Measurements from ENCODE around the gene HAUS5. TPM values are rescaled to one million over a fixed set of nuclear protein-coding genes. Genes with fewer than 3 reads are reported as not detected.

The HAUS5 gene
- total RNA-seq, 2 experiments from 2014 or later = 40.4 to 42.5 TPM

DNA sequence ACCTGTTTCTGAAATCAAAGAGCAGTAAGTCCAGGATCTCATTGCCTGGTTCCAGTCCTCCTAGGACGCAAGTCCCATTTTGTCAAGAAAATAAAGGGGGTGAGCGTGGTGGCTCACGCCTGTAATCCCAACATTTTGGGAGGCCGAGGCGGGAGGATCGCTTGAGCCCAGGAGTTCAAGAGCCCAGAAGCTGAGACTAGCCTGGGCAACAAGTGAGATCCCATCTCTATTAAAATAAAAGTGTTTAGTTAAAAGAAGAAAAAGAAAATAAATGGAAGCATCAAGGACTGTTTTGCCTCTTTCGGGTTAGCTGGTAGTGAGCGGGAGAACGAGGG, 344 bp upstream of the HAUS5 start:
- H3K27me3 Mint-ChIP-seq (ENCODE audit: low read depth) = no peaks in the 10 kb centered on the region
- intact Hi-C loops (cut with micrococcal nuclease) = loop anchor here (1.0 kb wide), 4 partner anchors 16 to 136 kb away; partner anchors contain the start of genes LIN37 and TMEM147
- peaks cover 8% of the 10 kb centered on the region for H3K36me3 Mint-ChIP-seq (ENCODE audit: low read depth)
- CTCF ChIA-PET = interaction anchor here (1.8 kb wide), 1 partner anchor 64 kb away, joined by 6 read pairs; no protein-coding TSS in a partner anchor
- H3K4me1 Mint-ChIP-seq (ENCODE audit: low read depth) = peaks cover 26% of the 10 kb centered on the region
- H3K9me3 Mint-ChIP-seq = peaks cover 13% of the 10 kb centered on the region
- DNase-seq = no peak
- H3K4me3 Mint-ChIP-seq = peak overlapping the region; percentile 86
- peak overlapping the region; percentile 87 for H3K27ac Mint-ChIP-seq

DNA sequence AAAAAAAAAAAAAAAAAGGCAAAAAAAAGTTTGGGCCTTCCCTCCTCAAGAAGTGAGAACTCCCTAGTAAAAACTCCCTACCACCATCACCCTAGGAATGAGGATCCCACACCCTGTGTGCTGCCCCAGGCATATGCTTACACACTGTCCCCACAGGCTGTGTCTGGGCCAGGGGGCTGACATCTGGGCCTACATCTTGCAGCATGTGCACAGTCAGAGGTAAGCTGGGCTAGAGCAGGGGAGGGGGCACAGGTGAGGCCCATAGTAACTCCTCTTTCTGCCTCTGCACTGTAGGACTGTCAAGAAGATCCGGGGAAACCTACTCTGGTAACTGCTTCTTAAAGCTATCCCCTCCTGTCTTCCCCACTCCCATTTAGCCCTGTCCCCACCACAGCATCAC, 1.0 kb downstream of the HAUS5 start:
- Mint-ChIP-seq H3K9me3 (peaks cover 3% of the 10 kb centered on the region), H3K36me3 (ENCODE audit: low read depth) (peaks cover 4% of the 10 kb centered on the region), H3K4me3 (peak overlapping the region; percentile 86), H3K4me1 (ENCODE audit: low read depth) (peaks cover 26% of the 10 kb centered on the region), H3K27ac (peak overlapping the region; percentile 87), H3K27me3 (ENCODE audit: low read depth) (no peaks in the 10 kb centered on the region)
- intact Hi-C loops (cut with micrococcal nuclease) = no loop called here
- CTCF ChIA-PET = interaction anchor here (0.6 to 0.8 kb wide), 3 partner anchors 30 to 226 kb away, joined by 3 to 4 read pairs (median 3); no protein-coding TSS in a partner anchor
- DNase-seq = no peak

DNA sequence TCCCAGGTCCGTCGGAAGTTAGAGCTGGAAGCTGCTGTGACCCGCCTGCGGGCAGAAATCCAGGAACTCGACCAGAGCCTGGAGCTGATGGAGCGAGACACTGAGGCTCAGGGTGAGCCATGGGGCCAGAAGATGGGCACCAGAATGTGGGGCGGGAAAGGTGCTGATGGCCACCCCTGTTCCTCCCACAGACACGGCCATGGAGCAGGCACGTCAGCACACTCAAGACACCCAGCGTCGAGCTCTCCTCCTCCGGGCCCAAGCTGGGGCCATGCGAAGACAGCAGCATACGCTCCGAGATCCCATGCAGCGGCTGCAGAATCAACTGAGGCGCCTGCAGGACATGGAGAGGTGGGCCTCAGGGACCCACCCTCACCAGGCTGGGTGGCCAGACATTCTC, 2.5 kb downstream of the HAUS5 start:
- Mint-ChIP-seq H3K27me3 (ENCODE audit: low read depth) (no peaks in the 10 kb centered on the region), H3K9me3 (no peaks in the 10 kb centered on the region), H3K36me3 (ENCODE audit: low read depth) (peaks cover 4% of the 10 kb centered on the region), H3K4me1 (ENCODE audit: low read depth) (peaks cover 18% of the 10 kb centered on the region), H3K4me3 (no peak overlapping the region), H3K27ac (no peak overlapping the region)
- no peak for DNase-seq
- CTCF ChIA-PET = interaction anchor here (0.6 kb wide), 1 partner anchor 386 kb away, joined by 5 read pairs; no protein-coding TSS in a partner anchor
- intact Hi-C loops (cut with micrococcal nuclease) = no loop called here

DNA sequence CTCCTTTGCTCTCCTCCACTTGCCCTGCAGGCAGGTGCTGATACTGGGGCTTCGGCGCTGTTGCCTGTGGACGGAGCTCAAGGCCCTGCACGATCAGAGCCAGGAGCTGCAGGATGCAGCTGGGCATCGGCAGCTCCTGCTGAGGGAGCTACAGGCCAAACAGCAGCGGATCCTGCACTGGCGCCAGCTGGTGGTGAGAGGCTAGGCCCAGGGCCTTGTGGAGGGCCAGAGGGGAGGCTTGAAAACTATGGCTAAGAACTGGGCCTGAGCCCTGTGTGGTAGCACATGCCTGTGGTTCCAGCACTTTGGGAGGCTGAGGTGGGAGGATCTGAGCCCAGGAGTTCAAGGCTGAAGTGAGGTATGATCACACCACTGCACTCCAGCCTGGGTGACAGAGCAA, 6.3 kb downstream of the HAUS5 start:
- CTCF ChIA-PET = no interaction called here
- Mint-ChIP-seq H3K4me1 (ENCODE audit: low read depth) (peaks cover under 1% of the 10 kb centered on the region), H3K36me3 (ENCODE audit: low read depth) (peaks cover 12% of the 10 kb centered on the region), H3K27me3 (ENCODE audit: low read depth) (no peaks in the 10 kb centered on the region), H3K9me3 (no peaks in the 10 kb centered on the region), H3K27ac (no peak overlapping the region), H3K4me3 (no peak overlapping the region)
- no peak for DNase-seq
- intact Hi-C loops (cut with micrococcal nuclease) = no loop called here

DNA sequence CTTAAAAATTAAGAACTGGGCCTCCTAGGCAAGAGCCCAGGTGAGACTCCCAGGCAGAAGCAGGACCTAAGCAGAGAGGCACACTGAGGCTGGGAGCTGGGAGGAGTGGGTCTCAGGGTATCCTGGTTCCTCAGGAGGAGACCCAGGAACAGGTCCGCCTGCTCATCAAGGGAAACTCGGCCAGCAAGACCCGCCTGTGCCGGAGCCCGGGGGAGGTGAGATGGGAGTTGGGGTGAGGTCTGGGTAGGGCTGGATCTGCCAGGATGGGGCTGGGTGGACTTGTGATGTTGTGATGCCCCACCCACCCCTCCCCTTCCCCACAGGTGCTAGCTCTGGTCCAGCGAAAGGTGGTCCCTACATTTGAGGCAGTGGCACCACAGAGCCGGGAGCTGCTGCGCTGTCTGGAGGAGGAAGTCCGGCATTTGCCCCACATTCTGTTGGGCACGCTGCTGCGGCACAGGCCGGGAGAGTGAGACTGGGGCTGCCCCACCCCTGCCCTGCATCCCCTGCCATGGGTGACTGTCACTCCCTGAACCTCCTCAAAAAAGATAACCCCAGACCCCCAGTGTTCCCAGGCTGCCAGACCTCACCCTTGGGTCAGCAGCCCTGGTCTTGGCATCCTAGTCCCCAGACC, 6.9 kb downstream of the HAUS5 start:
- Mint-ChIP-seq H3K36me3 (ENCODE audit: low read depth) (peaks cover 12% of the 10 kb centered on the region), H3K4me3 (no peak overlapping the region)
- CTCF ChIA-PET = no interaction called here

DNA sequence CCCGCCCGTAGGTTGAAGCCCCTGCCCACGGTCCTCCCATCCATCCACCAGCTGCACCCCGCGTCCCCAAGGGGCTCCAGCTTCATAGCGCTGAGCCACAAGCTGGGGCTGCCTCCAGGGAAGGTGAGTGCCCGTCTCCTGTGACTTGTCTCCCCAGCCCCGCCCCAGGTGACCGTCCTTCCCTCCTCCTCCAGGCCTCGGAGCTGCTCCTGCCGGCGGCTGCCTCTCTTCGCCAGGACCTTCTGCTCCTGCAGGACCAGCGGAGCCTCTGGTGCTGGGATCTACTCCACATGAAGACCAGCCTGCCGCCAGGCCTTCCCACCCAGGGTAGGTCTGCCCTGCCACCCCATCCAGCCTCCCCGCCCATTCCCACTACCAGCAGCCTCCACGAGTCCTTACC, 7.5 kb downstream of the HAUS5 start:
- Mint-ChIP-seq H3K4me1 (ENCODE audit: low read depth) (no peaks in the 10 kb centered on the region), H3K36me3 (ENCODE audit: low read depth) (peaks cover 12% of the 10 kb centered on the region), H3K9me3 (no peaks in the 10 kb centered on the region), H3K27me3 (ENCODE audit: low read depth) (no peaks in the 10 kb centered on the region), H3K4me3 (no peak overlapping the region), H3K27ac (no peak overlapping the region)
- intact Hi-C loops (cut with micrococcal nuclease) = no loop called here
- DNase-seq = no peak
- CTCF ChIA-PET = no interaction called here

More for the DNA sequence above, 6.9 kb downstream of the HAUS5 start:
- intact Hi-C loops (cut with micrococcal nuclease) = no loop called here
- H3K27me3 Mint-ChIP-seq (ENCODE audit: low read depth) = no peaks in the 10 kb centered on the region
- no peak for DNase-seq
- H3K9me3 Mint-ChIP-seq = no peaks in the 10 kb centered on the region
- no peaks in the 10 kb centered on the region for H3K4me1 Mint-ChIP-seq (ENCODE audit: low read depth)
- H3K27ac Mint-ChIP-seq = no peak overlapping the region

DNA sequence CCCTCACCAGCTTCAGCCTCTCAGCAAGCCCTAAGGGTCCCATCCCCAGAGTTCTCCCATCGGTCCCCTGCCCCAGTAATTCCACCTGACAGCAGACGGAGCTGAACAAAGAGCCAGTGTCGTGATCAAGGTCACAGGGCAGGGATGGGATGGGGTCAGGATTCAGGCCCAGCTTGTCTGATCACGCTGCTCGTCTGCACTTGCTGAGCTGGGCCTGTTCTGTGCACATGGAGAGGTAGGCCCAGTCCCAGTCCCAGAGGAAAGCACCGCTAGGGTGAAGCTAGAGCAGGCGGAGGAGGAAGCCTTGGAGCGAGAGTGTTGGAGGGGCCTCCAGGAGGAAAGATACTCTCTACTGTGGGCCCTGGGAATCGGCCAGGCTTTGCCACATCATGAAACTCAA, 9.2 kb downstream of the HAUS5 start:
- no peaks in the 10 kb centered on the region for H3K9me3 Mint-ChIP-seq
- H3K27ac Mint-ChIP-seq = peak overlapping the region; percentile 22
- CTCF ChIA-PET = interaction anchor here (1.2 kb wide), 1 partner anchor 11 kb away, joined by 3 read pairs; no protein-coding TSS in a partner anchor
- H3K4me1 Mint-ChIP-seq (ENCODE audit: low read depth) = no peaks in the 10 kb centered on the region
- H3K27me3 Mint-ChIP-seq (ENCODE audit: low read depth) = no peaks in the 10 kb centered on the region
- no peak for DNase-seq
- intact Hi-C loops (cut with micrococcal nuclease) = no loop called here
- peaks cover 8% of the 10 kb centered on the region for H3K36me3 Mint-ChIP-seq (ENCODE audit: low read depth)
- no peak overlapping the region for H3K4me3 Mint-ChIP-seq

DNA sequence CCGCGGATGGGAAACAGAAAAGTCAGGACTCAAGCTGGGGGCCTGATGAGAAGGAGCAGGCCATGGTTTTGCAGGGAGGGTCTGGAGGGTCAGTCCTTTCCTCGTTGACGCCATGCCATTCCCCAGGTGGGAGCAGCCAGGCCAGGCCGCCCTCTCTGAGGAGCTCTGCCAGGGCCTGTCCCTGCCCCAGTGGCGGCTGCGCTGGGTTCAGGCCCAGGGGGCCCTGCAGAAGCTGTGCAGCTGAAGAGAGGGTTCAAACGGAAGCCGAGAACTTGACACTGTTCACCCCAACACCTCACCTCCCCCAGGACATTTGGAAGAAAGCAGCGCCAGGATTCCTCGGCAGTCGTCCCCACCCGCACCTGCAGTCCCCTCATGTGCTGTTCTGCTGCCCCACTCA, 10.2 kb downstream of the HAUS5 start:
- no peaks in the 10 kb centered on the region for H3K27me3 Mint-ChIP-seq (ENCODE audit: low read depth)
- CTCF ChIA-PET = interaction anchor here (1.2 kb wide), 2 partner anchors 12 to 75 kb away, joined by 3 read pairs; no protein-coding TSS in a partner anchor
- no peak overlapping the region for H3K4me3 Mint-ChIP-seq
- H3K9me3 Mint-ChIP-seq = no peaks in the 10 kb centered on the region
- DNase-seq = no peak
- peaks cover 8% of the 10 kb centered on the region for H3K36me3 Mint-ChIP-seq (ENCODE audit: low read depth)
- intact Hi-C loops (cut with micrococcal nuclease) = no loop called here
- H3K27ac Mint-ChIP-seq = peak overlapping the region; percentile 44
- no peaks in the 10 kb centered on the region for H3K4me1 Mint-ChIP-seq (ENCODE audit: low read depth)

DNA sequence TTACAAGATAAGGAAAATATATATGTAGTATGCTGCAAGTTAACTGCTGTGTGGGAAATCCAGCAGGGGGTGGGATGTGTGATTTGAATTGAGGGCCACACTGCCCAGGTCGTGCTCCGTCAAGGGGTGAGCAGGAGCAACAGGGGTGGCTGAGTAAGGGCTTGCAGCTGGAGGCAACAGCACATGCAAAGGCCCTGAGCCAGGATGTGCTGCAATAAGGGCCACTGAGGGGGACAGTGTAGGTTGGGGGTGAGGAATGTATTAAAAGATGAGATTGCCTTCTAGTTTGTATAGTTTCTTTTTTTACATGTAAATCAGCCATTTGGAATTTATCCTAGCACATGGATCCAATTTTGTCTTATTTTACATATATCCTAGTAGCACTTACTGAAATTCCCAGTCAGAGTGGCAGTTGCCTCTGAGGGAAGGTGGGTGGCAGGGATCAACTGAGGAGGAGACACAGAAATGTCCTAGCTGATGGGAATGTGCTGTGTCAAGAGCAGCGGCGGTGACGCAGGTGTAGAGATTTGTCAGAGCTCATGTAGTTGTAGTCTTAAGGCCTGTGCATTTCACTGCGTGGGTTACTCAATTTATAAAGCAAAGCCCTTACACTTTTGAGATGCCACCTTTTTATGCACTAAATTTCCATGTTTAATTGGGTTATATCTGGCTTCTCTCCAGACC, 10.9 kb downstream of the HAUS5 start:
- H3K9me3 Mint-ChIP-seq = no peaks in the 10 kb centered on the region
- intact Hi-C loops (cut with micrococcal nuclease) = no loop called here
- no peak for DNase-seq
- H3K27ac Mint-ChIP-seq = no peak overlapping the region
- H3K4me3 Mint-ChIP-seq = no peak overlapping the region
- H3K36me3 Mint-ChIP-seq (ENCODE audit: low read depth) = peaks cover 8% of the 10 kb centered on the region
- H3K4me1 Mint-ChIP-seq (ENCODE audit: low read depth) = peaks cover 5% of the 10 kb centered on the region
- CTCF ChIA-PET = interaction anchor here (0.5 to 1.2 kb wide), 2 partner anchors 31 to 76 kb away, joined by 3 to 5 read pairs; no protein-coding TSS in a partner anchor
- H3K27me3 Mint-ChIP-seq (ENCODE audit: low read depth) = no peaks in the 10 kb centered on the region

DNA sequence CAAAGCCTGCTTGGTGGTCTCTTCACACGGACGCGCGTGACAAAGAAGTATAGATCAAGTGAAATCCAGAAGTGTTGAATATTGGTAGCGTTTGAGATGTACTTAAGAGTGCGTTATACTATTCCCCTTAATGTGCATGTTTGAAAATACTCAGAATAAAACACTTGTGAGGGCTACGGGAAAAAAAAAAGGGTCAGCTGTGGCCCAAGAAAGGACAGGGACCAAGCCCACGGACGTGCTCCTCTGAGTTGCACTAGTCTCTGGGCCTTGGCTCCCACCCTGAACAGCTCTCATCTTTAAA, 15.7 kb downstream of the HAUS5 start:
- H3K36me3 Mint-ChIP-seq (ENCODE audit: low read depth) = peaks cover 16% of the 10 kb centered on the region
- H3K9me3 Mint-ChIP-seq = no peaks in the 10 kb centered on the region
- CTCF ChIA-PET = no interaction called here
- H3K4me1 Mint-ChIP-seq (ENCODE audit: low read depth) = peaks cover 18% of the 10 kb centered on the region
- no peak for DNase-seq
- H3K4me3 Mint-ChIP-seq = peak overlapping the region; percentile 100
- no peaks in the 10 kb centered on the region for H3K27me3 Mint-ChIP-seq (ENCODE audit: low read depth)
- intact Hi-C loops (cut with micrococcal nuclease) = loop anchor here (1.0 kb wide), 5 partner anchors 16 to 117 kb away; partner anchors contain the start of genes COX6B1, HAUS5, PSENEN and TMEM147
- H3K27ac Mint-ChIP-seq = peak overlapping the region; percentile 95

DNA sequence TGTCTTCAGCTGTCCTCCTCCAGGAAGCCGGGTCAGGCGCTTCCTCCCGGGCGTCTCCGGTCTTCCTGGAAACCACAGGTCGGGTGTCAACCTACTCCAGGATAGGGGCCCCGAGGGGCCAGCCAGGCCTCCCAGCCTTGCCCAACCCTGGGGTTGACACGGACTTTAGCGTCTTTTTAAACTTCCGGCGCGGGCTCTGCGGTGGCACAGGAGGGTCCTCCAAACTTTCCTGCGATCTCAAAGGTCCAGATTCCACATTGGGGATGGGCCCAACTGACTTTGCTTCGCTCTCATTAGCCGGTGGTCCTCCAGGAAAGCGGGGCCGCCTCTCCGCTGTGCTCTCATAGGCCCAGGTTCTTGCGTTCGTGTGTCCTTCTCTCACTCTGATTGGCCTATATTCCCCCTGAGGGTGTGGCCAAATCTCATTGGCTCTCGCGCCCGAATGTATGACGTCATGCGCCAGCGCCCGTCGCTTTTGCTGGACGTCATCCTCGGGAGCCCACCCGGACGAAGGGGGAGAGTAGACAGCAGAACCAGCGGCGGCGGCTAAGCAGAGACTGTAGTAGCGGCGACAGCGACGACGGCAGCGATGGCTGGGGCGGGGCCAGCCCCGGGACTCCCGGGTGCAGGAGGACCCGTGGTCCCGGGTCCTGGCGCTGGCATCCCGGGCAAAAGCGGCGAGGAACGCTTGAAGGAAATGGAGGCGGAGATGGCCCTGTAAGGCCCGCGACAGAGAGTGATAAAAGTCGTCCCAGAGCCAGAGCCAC, 16.2 kb downstream of the HAUS5 start, which contains the start of gene RBM42:
Gene RBM42, plus strand, starts transcription at position 472 of the 767 bp plus-strand sequence. Its CDS starts 118 bp downstream, at position 590.
- Mint-ChIP-seq H3K36me3 (ENCODE audit: low read depth) (peaks cover 18% of the 10 kb centered on the region), H3K4me1 (ENCODE audit: low read depth) (peaks cover 19% of the 10 kb centered on the region), H3K27ac (peak within 1 kb of the TSS; percentile 95), H3K4me3 (peak within 1 kb of the TSS; percentile 100), H3K27me3 (ENCODE audit: low read depth) (no peaks in the 10 kb centered on the region), H3K9me3 (no peaks in the 10 kb centered on the region)
- intact Hi-C loops (cut with micrococcal nuclease) = loop anchor here (1.0 kb wide), 5 partner anchors 16 to 117 kb away; partner anchors contain the start of genes COX6B1, HAUS5, PSENEN and TMEM147
- CTCF ChIA-PET = no interaction called here
- DNase-seq = peak; percentile 97

DNA sequence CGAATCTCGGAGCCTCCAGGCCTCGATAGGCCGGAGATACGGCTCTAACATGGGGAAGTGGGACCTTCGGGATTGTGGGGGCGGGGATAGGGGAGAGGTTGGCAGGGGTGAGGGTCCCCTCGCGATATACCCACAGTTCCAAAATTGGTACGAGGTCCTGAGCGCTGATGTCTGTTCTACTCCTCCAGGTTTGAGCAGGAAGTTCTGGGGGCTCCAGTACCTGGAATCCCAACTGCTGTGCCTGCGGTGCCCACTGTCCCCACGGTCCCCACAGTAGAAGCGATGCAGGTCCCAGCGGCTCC, 16.7 kb downstream of the HAUS5 start:
- H3K27ac Mint-ChIP-seq = peak overlapping the region; percentile 41
- peaks cover 19% of the 10 kb centered on the region for H3K4me1 Mint-ChIP-seq (ENCODE audit: low read depth)
- DNase-seq = no peak
- peak overlapping the region; percentile 100 for H3K4me3 Mint-ChIP-seq
- intact Hi-C loops (cut with micrococcal nuclease) = no loop called here
- no peaks in the 10 kb centered on the region for H3K27me3 Mint-ChIP-seq (ENCODE audit: low read depth)
- CTCF ChIA-PET = interaction anchor here (1.0 kb wide), 1 partner anchor 119 kb away, joined by 3 read pairs; no protein-coding TSS in a partner anchor
- H3K36me3 Mint-ChIP-seq (ENCODE audit: low read depth) = peaks cover 18% of the 10 kb centered on the region
- H3K9me3 Mint-ChIP-seq = no peaks in the 10 kb centered on the region

Data from activated naive CD4-positive, alpha-beta T cell treated with anti-CD3 and anti-CD28 coated beads for 36 hours (primary cell).